Activated CD4-positive, alpha-beta T cell treated with anti-CD3 and anti-CD28 coated beads, Interleukin-2, amount 50 U/mL, for 24 hours (primary cell): ENCODE results near the gene POMGNT1.

Experiments
- DNase-seq, 2 donors: peaks; one replicate each; pipeline ENCODE4 v3.0.0-alpha.2; 2020; ENCODE audit warnings: low read depth in 1 of 2, low spot score in 1 of 2

Gene POMGNT1

DNA sequence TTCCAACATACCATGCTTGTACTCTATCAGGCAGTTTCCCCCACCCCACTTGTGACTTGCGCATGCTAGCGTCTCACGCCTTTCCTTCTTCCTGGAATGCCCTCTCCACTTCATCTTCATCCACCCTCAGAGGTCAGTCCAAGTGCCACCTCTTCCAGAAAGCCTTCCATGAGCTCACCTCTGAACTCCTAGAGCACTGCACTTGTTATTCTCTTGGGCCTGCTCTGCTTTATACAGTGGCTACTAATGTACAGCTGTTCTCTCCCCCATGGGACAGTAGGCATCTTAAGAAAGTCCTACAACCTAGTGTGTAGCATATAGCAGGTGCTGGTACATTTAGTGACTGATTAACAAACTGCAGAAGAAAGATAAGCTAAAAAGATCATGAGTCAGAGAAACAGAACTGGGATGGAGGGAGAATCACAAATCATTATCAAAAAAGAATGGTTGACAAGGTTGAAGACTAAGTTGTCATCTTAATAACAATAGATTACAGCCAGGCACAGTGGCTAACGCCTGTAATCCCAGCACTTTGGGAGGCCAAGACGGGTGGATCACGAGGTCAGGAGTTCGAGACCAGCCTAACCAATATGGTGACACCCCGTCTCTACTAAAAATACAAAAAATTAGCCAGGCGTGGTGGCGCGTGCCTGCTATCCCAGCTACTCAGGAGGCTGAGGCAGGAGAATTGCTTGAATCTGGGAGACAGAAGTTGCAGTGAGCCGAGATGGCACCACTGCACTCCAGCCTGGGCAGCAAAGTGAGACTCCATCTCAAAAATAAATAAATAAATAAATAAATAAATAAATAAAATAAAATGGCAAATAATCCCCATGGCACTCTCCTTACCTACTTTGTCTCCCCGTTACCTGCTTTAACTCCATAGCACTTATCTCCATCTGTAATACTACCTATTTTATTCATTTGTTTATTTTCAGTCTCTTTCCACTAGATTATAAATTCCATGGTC, 39.6 kb downstream of the POMGNT1 start:
- no peak for DNase-seq

DNA sequence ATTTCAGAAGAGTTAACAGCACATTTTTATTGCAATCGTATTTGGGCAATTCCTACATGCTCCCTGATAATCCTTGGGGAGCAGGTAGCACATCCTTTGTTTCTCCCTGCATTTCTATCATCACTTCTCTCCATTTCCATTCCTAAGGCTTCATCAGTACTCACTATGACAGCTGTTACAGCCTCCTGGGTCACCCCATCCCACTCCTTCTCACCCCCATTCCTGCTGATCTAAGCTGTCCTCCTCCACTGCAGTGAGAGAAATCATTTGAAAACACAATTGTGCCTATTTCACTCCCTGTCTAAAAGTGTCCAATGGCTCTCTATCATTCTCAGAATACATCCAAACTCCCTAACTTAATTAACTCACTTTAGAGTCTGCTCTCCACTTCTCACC, 40.3 kb downstream of the POMGNT1 start:
- DNase-seq, result no peak

DNA sequence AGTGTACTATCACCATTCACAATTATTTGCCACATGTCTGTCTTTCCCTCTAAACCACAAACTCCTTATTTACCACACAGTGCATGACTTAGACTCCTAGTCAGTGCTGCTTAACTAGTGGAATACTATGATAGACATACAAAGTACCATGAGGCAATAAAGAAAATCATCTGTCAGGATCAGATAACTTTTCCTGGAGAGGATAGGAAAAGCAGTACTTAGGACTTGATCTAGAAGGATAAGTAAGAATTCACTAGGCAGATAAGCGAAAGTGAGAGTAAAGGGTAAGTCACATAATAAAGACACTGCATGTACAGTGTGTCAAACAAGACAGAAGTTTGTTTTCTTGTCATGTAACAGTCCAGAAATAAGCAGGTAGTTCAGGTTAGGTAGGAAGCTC, 44.5 kb downstream of the POMGNT1 start:
- no peak for DNase-seq

DNA sequence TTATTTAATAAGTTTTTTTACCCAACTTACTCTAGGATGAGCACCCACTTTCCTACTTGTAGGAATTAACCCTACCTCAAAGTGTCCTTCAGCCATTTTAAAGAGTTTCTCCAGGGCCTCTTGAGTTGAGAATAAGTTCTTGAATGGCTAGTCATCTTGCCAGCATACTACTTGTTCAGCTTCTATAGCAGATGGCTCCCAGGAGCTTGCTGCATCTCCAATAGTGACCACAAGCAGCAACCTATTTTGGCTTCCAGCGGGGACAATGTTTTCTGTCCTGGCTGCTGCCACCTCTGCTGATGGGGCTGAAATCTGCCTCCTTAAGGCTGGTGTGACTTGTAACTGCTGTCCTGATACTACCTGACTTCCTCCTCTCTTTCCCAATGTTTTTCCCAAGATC, 45.0 kb downstream of the POMGNT1 start:
- DNase-seq, result no peak

DNA sequence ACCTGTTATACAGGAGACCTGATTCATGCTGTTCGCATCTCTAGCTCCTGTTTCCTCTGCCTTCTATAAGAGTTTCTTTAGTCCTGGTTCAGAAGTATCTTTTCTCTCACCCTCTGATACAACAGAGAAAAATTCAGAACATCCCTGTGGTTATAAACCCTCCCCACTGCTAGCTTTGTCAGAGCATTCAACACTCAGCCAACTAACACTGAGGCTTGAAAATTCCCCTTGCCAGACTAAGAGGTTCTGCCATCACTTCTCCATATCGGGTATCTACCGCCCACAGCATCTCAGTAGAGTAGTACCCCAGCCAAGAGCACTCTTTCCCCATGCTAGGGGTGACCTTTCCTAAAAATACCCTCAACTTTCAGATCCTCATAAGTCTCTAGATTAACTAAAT, 46.2 kb downstream of the POMGNT1 start:
- DNase-seq, result no peak

DNA sequence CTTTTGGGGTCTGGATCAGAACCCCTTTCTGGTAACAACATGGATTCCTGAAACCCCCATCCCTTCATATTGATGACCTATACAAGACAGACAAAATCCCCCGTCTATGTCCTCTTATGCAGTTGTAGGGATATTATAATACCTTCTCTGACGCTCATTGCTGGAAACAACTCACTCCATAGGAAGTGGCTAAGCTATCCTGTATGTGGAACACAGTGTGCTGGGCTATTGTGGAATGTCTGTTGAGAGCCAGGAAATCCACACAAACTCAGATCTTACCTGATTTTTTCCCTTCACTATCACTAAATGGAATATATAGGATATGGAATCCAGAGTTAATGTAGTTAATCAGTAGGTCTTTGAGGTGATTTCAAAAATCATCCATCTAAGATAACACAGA, 48.1 kb downstream of the POMGNT1 start:
- DNase-seq, result no peak

DNA sequence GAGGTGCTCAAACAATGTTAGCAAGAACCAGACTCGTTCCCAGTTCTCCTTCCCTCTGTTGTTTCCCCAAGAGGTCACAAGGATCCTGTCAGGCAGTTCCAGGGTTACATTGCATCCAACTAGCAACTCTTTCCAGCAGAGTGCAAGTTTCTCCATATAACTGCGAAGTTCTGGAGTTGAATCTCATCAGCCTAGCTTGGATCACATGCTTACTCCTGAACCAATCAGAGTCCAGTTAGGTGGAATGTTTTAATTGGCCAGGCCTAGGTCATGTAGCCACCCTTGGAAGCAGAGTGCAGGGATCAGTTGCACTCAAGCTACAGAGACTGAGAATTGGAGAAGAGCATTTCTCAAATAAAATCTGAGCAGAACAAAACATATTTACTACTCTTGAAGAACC, 49.9 kb downstream of the POMGNT1 start:
- no peak for DNase-seq
